Activated B cell treated with CpG ODN at 0.5 μM for 24 hours (primary cell): ENCODE results near the gene ALDH3A1. TPM values are rescaled to one million over a fixed set of nuclear protein-coding genes. Genes with fewer than 3 reads are reported as not detected.

Experiments
- ATAC-seq: fragments of 200-7000 bp; cut with Tn5 transposase; one replicate; pipeline ENCODE4 v1.10.0; 2021; ENCODE audit warnings: low read depth, mild to moderate bottlenecking, moderate library complexity
- CTCF ChIA-PET: fragments of 350-600 bp; sonication (Branson Sonifier 250); formaldehyde crosslinking; loops from one replicate; lab custom pipeline; 2021; ENCODE audit warnings: antibody characterized with exemption; lab: Charles Lee
- POLR2A ChIA-PET: fragments of 350-600 bp; sonication (Branson Sonifier 250); formaldehyde crosslinking; loops from one replicate; lab custom pipeline; 2021; ENCODE audit warnings: antibody characterized with exemption; lab: Charles Lee
- DNase-seq: peaks from one replicate; pipeline ENCODE4 v3.0.0; 2022
- H3K27ac Mint-ChIP-seq: one replicate; pipeline ENCODE4 v1.8.0; 2020; ENCODE audit warnings: mixed read lengths
- H3K27me3 Mint-ChIP-seq: one replicate; pipeline ENCODE4 v1.8.0; 2021; ENCODE audit warnings: mixed read lengths
- H3K36me3 Mint-ChIP-seq: one replicate; pipeline ENCODE4 v1.8.0; 2021; ENCODE audit warnings: low read depth, mixed read lengths
- H3K4me1 Mint-ChIP-seq: one replicate; pipeline ENCODE4 v1.8.0; 2021; ENCODE audit warnings: mixed read lengths
- H3K4me3 Mint-ChIP-seq: one replicate; pipeline ENCODE4 v1.8.0; 2020; ENCODE audit warnings: mild to moderate bottlenecking, mixed read lengths
- H3K9me3 Mint-ChIP-seq: one replicate; pipeline ENCODE4 v1.8.0; 2020; ENCODE audit warnings: mixed read lengths
- intact Hi-C: fragments of 100-400 bp; cut with micrococcal nuclease; formaldehyde crosslinking; loops from one replicate; pipeline ENCODE4 v1.15.1; 2024
- total RNA-seq: library from RNA; stranded (reverse); gene quantifications from 2 replicates; pipeline ENCODE4 v1.2.3, GENCODE V29; 2022
- TF ChIP-seq, protein P1 (sequence below): fragments of 200-600 bp; IDR thresholded peaks from one replicate; pipeline ENCODE4 v1.8.0; 2022; ENCODE audit warnings: antibody characterized with exemption, mild to moderate bottlenecking

ALDH3A1 gene
- total RNA-seq, 1 donor from 2014 or later = not detected

DNA sequence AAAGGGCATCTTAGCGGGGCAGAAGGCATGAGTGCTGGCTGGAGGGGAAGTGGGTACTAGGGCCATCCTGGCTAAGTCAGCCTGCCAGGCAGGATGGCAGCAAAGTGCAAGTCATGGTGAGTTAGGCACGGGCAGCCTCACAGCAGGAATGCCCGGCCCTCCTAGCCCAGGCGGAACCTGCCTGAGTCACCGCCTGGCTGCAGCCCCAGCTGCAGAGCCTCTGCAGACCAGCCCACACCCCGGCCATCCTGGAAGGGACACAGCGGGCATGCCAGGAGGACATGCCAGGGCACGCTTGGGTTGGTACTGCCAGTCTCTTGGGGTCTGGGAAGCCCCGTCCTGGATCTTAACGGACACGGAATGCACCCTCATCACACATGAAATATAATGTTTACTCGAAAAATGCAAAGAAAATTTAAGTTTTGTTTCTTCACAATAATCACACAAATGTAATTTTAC is 5.0 kb upstream of the ALDH3A1 start:
- CTCF ChIA-PET = interaction anchor here (4.5 kb wide), 1 partner anchor 11 kb away, joined by 33 read pairs; no protein-coding TSS in a partner anchor
- intact Hi-C loops = no loop called here
- Mint-ChIP-seq H3K4me1 (peaks cover 45% of the 10 kb centered on the region), H3K27me3 (peaks cover 15% of the 10 kb centered on the region), H3K9me3 (no peaks in the 10 kb centered on the region), H3K36me3 (no peaks in the 10 kb centered on the region), H3K4me3 (no peak overlapping the region), H3K27ac (no peak overlapping the region)
- POLR2A ChIA-PET = interaction anchor here (0.6 to 1.5 kb wide), 3 partner anchors 8 to 375 kb away, joined by 3 to 5 read pairs (median 3); partner anchors contain the start of gene MAPK7
- ATAC-seq (no peak), DNase-seq (no peak)
- TF ChIP-seq, protein P1, sequence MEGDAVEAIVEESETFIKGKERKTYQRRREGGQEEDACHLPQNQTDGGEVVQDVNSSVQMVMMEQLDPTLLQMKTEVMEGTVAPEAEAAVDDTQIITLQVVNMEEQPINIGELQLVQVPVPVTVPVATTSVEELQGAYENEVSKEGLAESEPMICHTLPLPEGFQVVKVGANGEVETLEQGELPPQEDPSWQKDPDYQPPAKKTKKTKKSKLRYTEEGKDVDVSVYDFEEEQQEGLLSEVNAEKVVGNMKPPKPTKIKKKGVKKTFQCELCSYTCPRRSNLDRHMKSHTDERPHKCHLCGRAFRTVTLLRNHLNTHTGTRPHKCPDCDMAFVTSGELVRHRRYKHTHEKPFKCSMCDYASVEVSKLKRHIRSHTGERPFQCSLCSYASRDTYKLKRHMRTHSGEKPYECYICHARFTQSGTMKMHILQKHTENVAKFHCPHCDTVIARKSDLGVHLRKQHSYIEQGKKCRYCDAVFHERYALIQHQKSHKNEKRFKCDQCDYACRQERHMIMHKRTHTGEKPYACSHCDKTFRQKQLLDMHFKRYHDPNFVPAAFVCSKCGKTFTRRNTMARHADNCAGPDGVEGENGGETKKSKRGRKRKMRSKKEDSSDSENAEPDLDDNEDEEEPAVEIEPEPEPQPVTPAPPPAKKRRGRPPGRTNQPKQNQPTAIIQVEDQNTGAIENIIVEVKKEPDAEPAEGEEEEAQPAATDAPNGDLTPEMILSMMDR = no peak

DNA sequence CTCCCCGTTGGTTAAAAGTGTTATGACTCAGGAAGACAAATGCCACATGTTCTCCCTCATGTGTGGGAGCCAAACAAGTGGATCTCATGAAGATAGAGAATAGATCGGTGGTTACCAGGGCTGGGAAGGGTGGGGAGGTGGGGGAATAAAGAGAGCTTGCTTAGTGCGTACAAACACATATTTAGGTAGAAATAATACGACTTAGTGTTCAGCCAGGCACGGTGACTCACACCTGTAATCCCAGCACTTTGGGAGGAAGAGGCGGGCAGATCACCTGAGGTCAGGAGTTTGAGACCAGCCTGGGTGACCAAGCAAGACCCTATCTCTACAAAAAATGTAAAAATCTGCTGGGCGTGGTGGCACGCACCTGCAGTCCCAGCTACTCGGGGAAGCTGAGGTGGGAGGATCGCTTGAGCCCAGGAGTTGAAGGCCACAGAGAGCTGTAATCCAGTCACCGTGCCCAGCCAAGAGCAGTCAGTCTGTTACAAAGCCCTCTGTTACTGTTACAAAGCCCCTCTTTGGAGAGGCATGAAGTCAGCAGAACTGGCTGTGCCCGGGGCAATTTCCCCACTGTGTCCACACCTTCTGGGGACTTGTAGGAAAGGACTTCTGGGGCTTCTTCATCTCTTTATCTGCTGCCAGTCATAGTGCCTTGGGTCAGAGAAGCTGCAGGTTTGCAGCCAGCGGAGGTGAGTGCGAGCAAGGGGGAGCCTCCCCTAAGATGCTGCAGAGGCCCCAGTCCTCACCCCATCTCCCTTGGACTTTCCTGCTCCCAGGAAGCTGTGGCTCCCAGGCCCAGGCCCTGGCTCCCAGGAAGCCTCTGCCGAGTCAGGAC is 4.3 kb upstream of the ALDH3A1 start:
- ATAC-seq = no peak
- no peaks in the 10 kb centered on the region for H3K36me3 Mint-ChIP-seq
- TF ChIP-seq, protein P1 = no peak
- intact Hi-C loops = no loop called here
- H3K4me1 Mint-ChIP-seq = peaks cover 45% of the 10 kb centered on the region
- no peaks in the 10 kb centered on the region for H3K9me3 Mint-ChIP-seq
- no peak for DNase-seq
- H3K4me3 Mint-ChIP-seq = no peak overlapping the region
- ChIA-PET CTCF (interaction anchor here (1.6 to 4.5 kb wide), 2 partner anchors 10 to 12 kb away, joined by 5 to 33 read pairs; no protein-coding TSS in a partner anchor), POLR2A (interaction anchor here (0.6 kb wide), 1 partner anchor 8 kb away, joined by 5 read pairs; no protein-coding TSS in a partner anchor)
- peaks cover 22% of the 10 kb centered on the region for H3K27me3 Mint-ChIP-seq
- H3K27ac Mint-ChIP-seq = no peak overlapping the region

DNA sequence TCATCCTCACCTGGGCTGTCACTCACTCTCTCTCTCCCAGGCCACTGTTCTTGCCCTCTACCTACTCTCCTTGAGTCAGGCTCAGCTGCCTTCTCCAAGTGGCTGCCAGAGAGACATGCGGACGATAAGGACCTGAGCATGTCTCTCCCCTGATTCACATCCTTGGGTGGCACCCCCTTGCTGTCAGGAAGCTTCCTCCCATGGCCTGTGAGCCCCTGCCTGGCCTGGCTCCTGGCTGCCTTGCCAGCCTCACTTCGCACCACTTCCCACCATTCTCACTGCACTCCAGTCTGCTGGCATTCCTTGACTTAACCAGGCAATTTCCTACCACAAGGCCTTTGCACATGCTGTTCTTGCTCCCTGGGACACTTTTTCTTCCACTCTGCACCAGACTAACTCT is 2.7 kb upstream of the ALDH3A1 start:
- intact Hi-C loops = no loop called here
- CTCF ChIA-PET = no interaction called here
- no peaks in the 10 kb centered on the region for H3K9me3 Mint-ChIP-seq
- POLR2A ChIA-PET = no interaction called here
- ATAC-seq = no peak
- peak overlapping the region; percentile 19 for H3K27ac Mint-ChIP-seq
- H3K4me1 Mint-ChIP-seq = peaks cover 37% of the 10 kb centered on the region
- H3K36me3 Mint-ChIP-seq = no peaks in the 10 kb centered on the region
- peaks cover 23% of the 10 kb centered on the region for H3K27me3 Mint-ChIP-seq
- no peak for DNase-seq
- TF ChIP-seq, protein P1 = no peak
- no peak overlapping the region for H3K4me3 Mint-ChIP-seq

DNA sequence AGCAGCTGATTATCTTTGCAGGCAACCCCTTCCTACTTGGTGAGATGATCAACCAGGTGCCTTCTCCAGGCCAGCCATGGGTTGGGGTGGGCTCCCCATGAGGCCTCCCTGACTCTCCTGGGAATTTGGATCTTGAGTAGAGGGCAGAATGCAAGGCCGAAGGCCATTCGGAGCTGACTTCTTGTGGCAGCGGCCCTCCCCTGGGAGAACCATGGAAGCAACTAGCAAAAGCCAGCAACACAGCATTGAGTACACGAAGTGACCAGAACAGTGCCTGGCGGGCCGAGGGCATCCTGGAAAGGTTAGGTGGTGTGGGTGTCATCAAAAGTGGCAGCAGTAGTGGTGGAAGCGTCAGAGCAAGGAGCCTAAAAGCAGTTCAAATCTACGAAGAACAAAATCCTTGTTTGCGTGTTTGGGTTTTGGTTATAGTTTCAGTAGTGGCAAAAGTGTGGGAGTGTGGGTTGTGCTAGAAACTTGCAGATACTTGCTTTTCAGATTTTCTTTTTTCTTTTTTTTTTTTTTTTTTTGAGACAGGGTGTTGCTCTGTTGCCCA is 2.0 kb upstream of the ALDH3A1 start:
- peaks cover 32% of the 10 kb centered on the region for H3K4me1 Mint-ChIP-seq
- CTCF ChIA-PET = no interaction called here

More for the DNA sequence above, 2.0 kb upstream of the ALDH3A1 start:
- peaks cover 23% of the 10 kb centered on the region for H3K27me3 Mint-ChIP-seq
- POLR2A ChIA-PET = no interaction called here
- DNase-seq (no peak), ATAC-seq (no peak)
- TF ChIP-seq, protein P1 = no peak
- H3K27ac Mint-ChIP-seq = no peak overlapping the region
- no peaks in the 10 kb centered on the region for H3K36me3 Mint-ChIP-seq
- H3K4me3 Mint-ChIP-seq = no peak overlapping the region
- intact Hi-C loops = no loop called here
- no peaks in the 10 kb centered on the region for H3K9me3 Mint-ChIP-seq
